GM18505 (cell line): ENCODE measurements around the gene MAPK8IP2.
"Not testable (repeated sequence)": the region's sequence is repeated elsewhere in the genome, so short reads cannot be mapped to it uniquely, and the experiment has no call there.

Source experiments
- ATAC-seq: cut with Tn5 transposase; IDR thresholded peaks from one replicate; pipeline ENCODE4 v1.9.1; 2021; ENCODE audit not compliant: unreplicated experiment
- POLR2A ChIP-seq: IDR thresholded peaks from 4 replicates; pipeline ENCODE4 v1.6.1; 2011; ENCODE audit warnings: borderline replicate concordance; ENCODE audit not compliant: insufficient read depth, insufficient read length; ENCODE audit errors: extremely low read depth

Gene MAPK8IP2

DNA sequence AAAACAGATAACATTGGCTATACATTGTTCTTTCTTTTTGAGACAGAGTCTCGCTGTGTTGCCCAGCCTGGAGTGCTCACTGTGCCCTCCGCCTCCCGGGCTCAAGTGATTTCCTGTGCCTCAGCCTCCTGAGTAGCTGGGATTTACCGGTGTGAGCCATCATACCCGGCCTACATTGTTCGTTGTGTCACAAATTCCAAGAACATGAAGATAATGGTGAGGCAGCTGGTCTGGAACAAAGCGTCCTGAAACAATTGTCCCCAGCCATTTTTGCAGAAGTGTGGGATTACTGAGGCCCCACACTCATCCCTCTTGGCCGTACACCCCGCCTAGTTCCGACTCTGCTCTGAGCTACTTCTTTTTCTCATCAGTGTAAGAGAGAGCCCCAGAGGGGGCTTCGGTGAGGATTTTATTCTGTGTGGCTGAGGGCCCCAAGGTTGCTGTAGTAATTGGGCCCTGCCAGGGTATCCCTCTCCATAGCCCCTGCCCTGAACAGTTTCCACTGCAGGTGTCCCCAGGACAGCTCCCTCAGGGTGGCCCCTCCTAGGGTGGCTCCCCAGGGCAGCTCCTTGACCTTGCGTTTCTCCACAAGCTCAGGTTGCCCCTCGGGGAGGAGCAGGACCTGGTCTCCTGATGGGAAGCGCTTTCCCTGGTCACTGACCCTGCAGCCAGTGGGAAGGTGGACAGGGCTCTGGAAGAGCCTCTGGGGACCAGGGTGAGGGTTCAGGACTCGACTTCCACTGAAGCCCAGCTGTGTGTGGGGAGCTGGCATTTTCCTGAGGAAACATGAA is 40.5 kb downstream of the MAPK8IP2 start:
- TF ChIP-seq POLR2A = no peak
- ATAC-seq = no peak

DNA sequence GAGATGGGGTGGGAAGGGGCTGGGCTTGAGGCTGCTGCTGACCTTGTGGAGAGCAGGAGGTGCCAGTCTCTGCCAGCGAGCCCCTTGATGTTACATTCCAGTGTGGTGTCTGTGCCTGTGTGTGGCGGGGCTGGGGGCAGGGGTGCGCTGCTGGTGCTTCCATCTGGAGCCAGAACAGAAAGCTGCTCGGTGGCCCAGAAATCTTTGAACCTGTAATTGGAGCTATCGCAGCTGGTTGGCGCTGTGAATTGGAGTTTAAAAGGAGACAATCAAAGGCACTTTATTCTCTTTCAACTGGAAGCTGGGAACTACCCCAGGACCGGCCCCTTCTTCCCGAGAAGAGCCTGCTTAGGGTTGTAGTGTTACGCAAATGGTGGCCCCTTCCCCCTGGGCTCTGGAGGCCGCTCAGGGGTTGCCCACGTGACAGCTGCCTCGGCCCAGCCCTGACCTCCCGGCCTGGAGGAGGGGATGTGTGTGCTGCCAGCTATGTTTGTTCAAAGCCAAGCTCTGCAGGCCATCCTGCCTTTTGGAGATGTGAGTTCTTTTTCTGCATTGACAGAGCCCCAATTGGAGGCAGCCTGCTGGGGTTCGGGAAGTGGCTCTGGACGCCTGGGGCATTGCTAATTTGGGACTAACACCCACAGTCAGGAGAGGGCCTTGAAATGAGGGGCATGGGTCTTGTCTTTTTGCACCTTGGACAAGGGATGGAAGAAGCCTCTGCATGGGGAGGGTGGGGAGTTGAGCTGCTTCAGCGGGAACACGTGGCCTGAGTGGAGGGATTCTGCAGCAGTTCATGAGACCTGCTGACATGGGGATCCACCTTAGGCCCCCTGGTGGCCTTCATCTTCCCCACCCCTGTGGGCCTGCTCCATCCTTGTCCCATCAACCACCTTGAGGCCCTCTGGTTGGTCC is 41.4 kb downstream of the MAPK8IP2 start:
- no peak for ATAC-seq
- TF ChIP-seq POLR2A = no peak

DNA sequence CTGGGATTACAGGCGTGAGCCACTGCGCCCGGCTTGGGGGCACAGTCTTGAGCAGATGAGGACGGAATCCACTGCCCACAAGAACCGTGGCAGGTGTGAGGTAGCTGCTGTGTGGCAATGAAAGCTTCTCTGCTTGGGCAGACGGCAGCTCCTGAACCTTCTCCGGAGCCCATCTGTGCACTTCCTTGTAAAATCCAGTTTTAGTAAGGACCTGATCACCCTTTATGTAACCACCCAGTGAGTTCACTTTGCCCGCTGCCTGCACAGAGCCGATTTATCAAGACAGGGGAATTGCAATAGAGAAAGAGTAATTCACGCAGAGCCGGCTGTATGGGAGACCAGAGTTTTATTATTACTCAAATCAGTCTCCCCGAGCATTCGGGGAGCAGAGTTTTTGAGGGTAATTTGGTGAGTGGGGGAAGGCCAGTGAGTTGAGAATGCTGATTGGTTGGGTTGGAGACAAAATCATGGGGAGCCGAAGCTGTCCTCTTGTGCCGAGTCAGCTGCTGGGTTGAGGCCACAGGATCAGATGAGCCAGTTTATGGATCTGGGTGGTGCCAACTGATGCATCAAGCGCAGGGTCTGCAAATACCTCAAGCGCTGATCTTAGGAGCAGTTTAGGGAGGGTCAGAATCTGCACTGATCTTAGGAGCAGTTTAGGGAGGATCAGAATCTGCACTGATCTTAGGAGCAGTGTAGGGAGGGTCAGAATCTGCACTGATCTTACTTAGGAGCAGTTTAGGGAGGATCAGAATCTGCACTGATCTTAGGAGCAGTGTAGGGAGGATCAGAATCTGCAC is 42.6 kb downstream of the MAPK8IP2 start:
- not testable (repeated sequence) for ATAC-seq

DNA sequence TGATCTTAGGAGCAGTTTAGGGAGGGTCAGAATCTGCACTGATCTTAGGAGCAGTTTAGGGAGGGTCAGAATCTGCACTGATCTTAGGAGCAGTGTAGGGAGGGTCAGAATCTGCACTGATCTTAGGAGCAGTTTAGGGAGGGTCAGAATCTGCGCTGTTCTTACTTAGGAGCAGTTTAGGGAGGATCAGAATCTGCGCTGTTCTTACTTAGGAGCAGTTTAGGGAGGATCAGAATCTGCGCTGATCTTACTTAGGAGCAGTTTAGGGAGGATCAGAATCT is 43.2 kb downstream of the MAPK8IP2 start:
- not testable (repeated sequence) for ATAC-seq

DNA sequence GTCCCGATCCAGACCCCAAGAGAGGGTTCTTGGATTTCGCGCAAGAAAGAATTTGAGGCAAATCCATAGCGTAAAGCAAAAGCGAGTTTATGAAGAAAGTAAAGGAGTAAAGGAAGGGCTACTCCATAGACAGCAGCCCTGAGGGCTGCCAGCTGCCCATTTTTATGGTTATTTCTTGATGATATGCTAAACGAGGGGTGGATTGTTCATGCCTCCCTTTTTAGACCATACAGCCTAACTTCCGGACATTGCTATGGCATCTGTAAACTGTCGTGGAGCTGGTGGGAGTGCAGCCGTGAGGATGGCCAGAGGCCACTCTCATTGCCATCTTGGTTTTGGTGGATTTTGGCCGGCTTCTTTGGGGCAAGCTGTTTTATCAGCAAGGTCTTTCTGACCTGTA is 52.7 kb downstream of the MAPK8IP2 start:
- no peak for TF ChIP-seq POLR2A
- no peak for ATAC-seq

DNA sequence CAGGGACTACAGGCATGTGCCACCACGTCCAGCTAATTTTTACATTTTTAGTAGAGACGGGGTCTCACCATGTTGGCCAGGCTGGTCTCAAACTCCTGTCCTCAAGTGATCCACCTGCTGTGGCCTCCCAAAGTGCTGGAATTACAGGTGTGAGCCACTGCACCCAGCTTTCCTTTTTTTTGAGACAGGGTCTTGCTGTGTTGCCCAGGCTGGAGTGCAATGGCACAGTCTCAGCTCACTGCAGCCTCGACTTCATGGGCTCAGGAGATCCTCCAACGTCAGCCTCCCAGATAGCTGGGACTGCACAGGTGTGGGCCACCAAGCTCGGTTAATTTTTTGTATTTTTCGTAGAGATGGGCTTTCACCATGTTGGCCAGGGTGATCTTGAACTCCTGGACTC is 54.1 kb downstream of the MAPK8IP2 start:
- not testable (repeated sequence) for ATAC-seq

DNA sequence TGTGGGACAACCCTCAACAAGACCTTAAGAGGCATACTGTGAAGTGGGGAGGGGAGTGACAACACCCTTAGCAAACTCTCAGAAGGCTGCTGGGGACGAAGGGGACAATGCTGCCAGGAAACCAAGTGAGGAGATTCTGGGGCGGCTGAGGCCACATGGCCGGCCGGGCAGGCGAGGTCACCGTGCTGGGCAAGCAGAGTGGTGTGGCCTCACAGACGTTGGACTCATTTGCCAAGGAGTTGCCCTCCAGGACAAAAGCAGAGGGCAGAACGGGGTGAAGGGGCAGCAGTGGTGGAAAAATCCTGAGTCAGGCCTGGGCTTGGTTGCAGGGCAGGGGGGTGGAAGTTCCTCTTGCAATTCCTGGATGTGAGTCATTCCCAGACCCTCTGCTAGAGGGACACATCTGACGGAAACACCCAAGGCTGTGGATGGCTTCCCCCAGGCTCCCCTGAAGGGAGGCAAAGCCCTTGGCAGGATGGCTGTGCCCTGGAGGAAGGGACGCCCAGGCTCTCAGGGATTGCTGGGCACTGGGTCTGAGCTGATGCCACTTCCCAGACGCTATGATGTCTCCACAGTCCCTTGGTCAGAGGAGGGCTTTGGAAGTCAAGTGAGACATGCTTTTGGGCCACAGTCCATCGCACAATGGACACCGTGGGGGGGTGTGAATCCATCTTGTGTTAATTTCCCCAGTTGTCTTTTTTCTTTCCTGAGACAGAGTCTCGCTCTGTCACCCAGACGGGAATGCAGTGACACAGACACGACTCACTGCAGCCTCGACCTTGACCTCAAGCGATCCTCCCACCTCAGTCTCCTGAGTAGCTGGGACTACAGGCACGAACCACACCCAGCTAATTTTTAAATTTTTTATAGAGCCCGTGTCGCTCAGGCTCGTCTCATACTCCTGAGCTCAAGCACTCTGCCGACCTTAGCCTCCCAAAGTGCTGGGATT is 55.8 kb downstream of the MAPK8IP2 start:
- TF ChIP-seq POLR2A = no peak
- ATAC-seq = no peak

DNA sequence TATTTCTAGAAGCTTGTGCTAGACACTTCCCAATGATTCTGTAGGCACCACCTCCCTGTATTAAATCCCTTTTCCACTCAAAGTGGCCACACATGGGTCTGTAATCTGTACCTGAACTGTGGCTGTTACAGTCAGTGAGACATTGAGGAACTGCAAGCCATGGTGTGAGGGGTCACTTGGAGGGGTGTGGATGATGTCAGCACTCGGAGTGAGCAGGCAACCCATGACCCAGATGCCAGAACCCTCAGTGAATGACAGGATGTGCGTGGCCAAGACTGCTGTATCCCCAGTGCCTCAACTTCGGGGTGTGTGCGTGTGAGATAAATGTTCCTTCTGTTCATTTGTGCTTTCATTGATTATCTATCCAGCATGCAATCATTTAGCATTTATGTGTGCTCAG is 57.3 kb downstream of the MAPK8IP2 start:
- no peak for TF ChIP-seq POLR2A
- no peak for ATAC-seq

DNA sequence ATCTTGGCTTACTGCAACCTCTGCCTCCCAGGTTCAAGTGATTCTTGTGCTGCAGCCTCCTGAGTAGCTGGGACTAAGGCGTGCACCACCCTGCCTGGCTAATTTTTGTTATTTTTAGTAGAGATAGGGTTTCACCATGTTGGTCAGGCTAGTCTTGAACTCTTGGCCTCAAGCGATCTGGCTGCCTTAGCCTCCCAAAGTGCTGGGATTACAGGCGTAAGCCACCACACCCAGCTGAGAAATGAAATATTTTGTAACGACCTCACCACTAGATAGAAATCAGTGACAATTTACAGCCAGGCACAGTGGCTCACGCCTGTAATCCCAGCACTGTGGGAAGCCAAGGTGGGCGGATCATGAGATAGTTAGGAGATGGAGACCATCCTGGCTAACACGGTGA is 59.1 kb downstream of the MAPK8IP2 start:
- ATAC-seq = not testable (repeated sequence)

DNA sequence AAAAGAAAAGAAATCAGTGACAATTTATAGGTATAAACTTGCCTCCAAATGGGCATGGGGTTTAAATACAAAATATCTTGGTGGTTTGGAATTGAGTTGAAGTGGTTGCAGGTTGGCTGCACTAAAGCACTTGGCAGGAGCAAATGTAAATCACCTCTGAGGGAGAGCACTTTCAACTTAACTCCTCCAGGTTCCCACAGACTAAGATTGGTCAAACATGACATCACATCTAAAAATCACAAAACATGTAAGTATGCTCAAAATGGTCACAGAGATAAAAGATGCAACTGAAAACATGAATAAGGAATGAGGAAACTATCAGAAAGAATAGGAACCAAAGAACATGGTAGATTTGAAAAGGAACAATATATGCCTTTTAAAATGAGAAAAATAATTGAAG is 59.7 kb downstream of the MAPK8IP2 start:
- no peak for ATAC-seq
- no peak for TF ChIP-seq POLR2A
